ENCODE results near the gene LIX1L.

Gene LIX1L

DNA sequence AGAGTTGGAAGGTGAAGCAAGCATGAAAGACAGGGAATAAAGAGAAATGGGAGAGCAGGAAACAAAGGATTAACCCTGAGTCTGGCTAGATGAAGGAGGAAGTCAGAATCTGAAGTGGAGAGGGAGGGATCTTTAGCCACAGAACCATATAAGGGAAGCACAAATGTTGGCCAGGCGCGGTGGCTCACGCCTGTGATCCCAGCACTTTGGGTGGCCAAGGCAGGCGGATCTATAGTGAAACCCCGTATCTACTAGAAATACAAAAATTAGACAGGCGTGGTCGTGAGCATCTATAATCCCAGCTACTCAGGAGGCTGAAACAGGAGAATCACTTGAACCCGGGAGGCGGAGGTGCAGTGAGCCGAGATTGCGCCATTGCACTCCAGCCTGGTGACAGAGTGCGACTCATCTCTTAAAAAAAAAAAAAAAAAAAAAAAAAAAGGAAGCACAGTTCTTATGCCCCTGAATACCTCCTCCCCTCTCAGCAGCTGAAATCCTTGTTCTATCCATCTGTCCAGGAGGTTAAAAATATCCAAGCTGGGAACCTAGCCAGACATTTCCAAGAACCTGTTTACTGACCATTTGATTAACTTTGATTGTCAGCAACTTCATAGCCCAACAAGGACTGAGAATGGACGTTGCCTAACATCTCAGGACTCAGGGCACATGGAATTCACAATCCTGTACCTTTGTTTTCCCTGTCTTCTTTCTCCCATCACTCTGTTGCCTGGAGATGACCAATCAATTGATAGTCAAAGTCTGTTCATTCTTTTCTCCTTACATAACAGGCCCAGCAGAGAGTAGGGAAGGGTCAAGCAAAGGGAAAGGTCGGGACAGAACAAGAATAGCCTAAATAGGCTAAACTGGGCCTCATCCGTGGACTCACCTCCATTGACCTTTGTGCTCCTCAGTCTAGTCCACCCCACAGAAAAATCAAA lies 28.0 kb upstream of the LIX1L start:
- peak; percentile 59 for DNase-seq (ENCODE audit: low spot score)

DNA sequence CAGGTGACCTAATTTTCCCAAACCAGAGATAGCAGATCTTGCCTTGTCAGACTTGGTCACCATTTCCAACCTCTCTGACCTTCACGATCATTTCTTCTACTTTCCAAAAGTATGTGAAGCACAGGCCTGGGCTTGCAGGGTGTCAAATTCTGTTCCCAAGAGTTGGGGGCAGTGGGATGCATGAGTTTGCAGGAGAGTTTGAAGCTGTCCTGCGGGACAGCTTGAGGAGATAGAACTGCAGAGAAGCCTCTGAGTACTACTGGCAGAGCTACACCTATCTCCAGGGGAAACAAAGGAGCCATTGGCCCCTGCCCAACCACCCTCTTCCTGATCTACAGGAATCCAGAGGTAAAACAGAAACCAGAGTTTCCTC lies 27.3 kb upstream of the LIX1L start:
- no peak for DNase-seq (ENCODE audit: low spot score)

DNA sequence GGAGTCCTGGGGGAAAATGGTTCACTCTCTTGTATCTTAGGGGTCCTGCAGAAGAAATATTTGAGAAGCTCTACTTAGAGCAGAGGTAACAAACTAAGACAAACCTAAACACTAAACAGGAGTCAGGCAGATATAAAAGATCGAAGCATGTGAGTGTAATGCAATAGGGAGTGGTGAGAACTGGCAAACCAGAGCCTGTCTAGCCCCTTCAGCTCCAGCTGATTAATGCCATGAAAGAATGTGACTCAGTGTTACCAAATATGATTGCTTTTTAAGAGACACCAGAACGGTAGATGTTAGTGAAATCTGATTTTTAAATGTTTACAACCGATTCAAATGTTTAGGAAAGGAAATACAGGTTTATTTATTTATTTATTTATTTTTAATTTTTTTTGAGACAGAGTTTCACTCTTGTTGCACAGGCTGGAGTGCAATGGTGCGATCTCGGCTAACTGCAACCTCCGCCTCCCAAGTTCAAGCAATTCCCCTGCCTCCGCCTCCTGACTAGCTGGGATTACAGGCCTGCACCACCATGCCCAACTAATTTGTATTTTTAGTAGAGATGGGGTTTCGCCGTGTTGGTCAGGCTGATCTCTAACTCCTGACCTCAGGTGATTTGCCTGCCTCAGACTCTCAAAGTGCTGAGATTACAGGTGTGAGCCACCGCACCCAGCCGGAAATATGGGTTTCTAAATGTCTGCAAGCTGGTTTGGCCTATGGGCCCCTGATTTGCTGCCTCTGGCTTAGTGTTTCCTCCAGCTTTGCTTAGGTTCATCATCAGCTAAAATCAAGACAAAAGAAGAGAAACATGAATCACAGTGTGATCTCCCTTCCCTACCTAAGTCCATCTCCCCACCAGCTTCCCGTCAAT lies 26.4 kb upstream of the LIX1L start:
- DNase-seq (ENCODE audit: low spot score) = no peak

DNA sequence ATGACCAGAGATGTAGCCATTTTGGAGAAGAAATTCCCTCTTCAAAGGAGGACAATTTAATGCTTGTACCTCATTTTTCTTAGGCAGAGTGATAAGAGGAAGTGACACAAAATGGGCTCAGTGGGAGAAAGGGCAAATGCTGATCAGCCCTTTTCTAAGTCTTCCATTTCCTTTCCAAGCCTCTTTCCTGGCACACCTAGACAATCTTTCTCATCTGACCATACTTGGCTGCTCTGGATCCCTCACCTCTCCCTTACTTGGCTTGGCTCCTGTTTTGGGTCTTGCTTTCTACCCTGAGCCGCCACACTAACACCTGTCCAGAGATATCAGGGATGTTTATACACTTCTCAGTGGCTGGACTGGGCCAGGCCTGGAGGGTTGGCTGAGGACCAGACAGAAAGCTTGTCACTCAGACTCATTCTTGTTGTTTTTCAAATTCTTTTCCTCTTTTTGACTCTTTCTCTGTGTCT lies 25.4 kb upstream of the LIX1L start:
- peak; percentile 29 for DNase-seq (ENCODE audit: low spot score)

DNA sequence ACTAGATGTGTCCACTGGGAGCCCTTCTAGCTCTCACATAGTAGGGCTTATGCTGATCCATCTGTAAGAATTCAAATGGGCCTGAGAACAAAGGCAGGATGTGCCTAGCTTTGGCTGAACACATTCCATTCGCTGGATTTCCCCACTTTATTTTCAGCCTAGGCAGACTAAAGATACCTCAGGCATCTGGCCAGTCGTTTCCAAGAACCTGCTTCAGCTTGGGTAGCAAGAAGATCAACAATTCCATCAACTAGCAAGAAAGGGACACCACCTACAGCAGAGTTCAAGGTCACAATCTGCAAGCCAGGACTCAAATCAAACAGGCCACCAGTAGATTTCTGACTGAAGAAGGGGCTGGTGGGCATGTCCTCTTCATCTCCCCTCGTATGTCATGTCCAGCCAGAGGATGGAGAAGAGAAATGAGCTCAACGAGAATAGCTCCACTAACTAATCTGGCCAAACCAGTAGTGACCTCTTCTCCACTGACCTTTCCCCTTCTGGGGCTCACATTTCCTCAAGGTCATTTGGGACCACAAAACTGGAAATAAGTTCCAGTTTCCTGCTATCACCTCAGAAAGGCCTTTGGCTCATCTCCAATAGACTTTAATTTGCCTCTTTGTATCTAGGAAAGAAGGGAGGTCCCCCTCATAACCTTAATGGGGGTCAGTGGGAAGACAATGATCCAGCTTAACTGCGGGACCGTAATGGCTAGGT lies 24.4 kb upstream of the LIX1L start:
- no peak for DNase-seq (ENCODE audit: low spot score)

DNA sequence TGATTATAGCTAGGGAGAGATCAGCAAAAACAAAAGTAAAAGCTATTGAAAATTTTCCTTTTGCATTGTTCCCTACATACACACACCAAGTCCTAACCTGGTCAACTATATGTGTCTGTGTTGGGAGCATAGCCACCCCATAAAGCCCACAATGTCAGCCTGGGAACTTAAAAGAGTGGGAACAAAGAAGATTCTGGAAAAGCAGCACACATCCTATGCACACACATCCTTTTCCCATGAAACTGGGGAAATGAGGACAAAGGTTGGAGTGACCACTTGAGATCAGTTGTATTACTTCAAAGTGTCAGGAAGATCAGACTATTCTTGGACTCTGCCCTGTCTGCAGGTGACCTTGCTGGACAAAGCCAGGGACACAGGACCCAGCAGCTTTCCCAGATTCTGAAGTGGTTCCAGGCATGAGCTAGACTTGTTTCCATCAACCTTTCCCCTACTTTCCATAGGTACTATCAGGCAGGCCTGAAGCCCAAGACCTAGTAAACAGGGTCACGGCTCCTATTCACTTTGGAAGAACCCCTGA lies 22.7 kb upstream of the LIX1L start:
- DNase-seq (ENCODE audit: low spot score) = peak; percentile 25

DNA sequence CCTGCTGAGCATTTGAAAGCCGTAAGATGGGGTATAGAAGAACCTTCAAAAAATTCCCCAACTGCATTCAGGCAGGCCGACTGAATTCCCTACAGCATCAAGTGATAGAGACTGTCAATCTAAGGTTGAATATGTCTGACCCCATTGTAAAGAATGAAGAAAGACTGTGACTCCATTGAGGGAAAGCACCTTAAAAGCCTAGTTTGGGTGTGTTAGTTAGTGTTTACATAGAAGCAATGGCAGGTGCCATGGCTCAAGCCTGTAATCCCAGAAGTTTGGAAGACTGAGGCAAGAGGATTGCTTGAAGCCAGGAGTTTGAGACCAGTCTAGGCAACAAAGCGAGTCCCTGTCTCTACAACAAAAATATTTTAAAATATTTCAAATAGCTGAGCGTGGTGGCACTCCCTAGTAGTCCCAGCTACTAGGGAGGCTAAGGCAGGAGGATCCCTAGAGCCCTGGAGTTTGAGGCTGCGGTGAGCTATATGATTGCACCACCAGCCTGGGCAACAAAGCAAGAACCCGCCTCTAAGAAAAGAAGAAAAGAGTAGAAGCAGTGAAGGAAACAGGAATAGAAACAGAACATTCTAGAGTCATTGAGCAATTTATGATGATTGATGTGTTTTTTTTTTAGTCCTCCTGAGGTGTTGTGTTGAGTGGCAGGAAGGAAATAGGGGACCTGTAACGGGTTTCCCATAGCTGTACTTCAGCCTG lies 22.1 kb upstream of the LIX1L start:
- DNase-seq (ENCODE audit: low spot score) = peak; percentile 55

DNA sequence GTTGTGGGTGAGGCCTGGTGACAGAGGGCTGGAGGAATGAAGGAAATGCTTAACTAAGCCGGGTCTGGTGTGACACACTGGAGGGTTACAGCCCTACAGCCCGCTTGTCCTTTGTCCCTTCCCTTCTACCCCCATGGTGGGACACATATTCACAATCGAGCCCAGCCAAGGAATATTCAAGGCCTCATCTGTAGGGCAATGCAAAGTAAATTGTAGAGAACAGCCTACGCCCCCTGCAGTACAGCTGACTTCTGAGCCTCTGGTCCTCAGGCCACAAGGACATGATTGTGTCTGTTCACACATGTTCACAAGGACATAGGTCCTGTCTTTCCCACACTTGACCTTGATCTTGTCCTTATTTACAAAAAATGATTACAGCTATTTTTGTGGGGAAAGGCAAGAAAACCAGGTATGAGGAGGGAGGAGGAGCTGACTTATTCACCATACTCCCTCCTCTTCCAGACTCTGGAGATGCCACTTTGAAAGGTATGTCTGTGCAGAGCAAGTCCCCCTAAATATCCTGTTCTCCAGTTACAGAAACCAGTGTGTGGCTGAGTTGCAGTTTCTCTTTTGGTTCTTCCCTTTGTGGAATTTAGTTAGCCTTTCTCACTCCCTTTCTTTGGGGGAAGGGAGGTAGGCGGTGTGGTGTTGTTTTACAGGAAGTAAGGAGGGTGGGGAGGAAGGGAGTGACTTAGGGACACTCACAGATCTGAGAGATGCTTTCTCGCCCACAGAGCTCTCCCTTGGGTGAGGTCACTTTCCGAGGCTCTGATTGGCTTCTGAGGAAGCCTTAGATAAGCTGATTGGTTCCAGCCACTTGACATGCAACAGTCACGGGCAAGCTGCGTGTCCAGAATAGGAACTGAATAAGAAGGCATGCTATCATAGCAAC lies 21.3 kb upstream of the LIX1L start:
- peak; percentile 100 for DNase-seq (ENCODE audit: low spot score)

DNA sequence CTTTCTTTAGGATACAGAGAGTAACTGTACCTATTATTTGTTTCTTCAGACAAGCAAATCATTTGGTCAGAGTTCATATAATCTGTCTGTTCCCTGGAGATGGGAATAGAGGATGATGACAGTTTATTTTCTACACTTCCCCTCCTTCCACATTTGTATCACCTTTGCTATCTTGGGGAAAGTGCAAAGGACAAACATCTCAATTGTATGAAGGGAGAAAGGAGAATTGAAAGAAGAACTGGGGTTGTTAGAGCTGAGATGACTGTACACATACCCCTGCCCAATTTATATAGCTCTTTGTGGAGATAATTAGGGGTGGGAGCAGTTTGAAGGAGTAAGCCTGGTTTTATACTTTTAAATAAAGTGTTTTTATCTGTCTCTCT lies 20.6 kb upstream of the LIX1L start:
- DNase-seq (ENCODE audit: low spot score) = peak; percentile 57

DNA sequence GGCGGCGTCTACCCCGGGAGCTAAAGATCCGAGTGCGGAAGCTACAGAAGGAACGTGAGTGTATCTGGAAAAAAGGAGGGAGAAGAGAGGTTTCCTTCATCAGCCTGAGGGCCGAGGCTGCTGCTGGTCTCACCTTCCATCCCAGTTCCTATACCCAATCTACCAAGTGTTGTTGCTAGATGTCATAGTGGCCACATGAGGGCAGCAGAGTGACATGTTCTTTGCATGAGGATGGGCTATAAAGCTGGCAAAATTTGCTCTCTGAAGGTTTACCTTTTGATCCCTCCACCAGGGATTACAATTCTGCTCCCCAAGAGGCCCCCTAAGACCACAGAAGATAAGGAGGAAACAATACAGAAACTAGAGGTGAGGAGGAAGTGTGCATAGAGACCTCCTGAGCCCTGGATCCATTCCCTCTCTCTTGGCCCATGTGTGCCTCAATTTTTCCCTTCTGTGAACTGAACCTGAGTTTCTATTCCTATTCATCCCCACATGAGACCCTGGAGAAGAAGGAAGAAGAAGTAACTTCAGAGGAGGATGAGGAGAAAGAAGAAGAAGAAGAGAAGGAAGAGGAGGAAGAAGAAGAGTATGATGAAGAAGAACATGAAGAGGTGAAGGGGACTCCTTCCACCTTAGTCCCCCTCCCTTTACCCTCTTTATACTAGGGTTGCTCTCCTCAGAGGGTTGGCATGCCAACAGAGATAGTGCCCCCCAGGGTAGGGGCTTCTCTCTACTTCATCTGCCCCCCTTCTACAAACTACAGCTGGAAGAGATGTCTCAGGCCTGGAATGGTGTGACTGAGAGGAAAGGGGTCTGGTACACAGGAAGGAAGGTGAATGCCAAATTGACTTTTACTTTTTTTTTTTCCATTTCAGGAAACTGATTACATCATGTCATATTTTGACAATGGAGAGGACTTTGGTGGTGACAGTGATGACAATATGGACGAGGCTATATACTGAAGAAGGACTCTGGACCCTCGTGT lies 20.0 kb upstream of the LIX1L start:
- peak; percentile 92 for DNase-seq (ENCODE audit: low spot score)

DNA sequence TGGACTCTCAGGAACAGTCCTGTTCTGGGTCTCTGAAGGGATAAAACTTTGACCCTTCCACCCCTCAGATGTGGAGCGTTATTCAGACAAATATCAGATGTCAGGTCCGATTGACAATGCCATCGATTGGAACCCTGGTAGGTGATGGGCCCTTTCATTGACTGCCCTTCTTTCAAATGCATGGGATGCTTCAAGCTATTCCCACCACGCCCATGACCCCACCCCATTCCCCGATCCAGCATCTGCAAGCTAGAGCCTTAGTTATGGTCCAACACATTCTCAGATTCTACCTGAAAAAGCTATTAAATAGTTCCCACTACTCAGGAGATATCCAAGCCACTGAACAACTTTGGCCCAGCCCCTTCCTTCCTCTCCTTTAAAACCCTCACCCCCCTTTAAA lies 19.2 kb upstream of the LIX1L start:
- DNase-seq (ENCODE audit: low spot score) = no peak

DNA sequence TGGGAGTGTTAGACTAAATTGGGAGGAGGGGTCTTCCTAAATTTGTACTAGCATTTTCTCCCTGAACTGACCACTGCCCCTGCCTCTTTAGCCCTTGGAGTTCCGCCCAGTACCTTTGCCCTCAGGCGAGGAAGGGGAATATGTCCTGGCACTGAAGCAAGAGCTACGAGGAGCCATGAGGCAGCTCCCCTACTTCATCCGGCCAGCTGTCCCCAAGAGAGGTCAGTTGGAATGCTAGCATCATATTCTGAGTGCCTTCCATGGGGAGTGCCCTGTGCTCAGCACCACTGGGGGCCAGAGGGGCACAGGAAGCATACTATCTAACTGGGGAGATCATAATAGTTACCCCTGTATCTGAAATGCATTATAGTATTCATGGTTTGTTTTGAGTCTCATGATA lies 17.4 kb upstream of the LIX1L start:
- DNase-seq (ENCODE audit: low spot score) = no peak

DNA sequence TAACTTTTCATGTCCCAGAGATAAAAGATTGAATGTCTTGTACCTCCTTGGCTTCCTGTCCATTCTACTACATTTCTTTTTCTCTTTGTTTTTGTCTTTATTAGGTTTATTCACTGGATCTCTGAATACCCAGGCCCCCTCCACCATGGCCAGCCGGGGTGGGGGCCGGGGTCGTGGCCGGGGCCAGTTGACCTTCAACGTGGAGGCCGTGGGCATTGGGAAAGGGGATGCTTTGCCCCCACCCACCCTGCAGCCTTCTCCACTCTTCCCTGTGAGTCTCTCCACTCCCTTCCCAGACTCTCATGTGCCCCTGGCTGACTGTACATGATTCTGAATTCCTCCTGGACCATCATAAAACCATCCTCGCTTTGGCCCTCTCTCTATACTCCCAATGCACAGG lies 16.9 kb upstream of the LIX1L start:
- DNase-seq (ENCODE audit: low spot score) = no peak

DNA sequence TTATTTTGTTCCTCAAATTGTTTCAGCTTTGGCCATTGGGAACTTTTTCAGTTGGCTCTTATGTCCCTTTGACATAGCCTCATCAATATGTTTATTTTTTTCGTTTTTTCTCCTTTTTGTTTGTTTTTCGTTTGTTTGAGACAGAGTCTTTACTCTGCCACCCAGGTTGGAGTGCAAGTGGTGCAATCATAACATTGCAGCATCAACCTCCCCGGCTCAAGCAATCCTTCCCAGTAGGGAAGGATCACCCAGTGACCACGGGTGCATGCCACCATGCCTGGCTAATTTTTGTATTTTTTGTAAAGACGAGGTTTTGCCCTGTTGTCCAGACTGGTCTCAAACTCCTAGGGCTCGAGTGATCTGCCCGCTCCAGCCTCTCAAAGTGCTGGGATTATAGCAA lies 14.8 kb upstream of the LIX1L start:
- no peak for DNase-seq (ENCODE audit: low spot score)

DNA sequence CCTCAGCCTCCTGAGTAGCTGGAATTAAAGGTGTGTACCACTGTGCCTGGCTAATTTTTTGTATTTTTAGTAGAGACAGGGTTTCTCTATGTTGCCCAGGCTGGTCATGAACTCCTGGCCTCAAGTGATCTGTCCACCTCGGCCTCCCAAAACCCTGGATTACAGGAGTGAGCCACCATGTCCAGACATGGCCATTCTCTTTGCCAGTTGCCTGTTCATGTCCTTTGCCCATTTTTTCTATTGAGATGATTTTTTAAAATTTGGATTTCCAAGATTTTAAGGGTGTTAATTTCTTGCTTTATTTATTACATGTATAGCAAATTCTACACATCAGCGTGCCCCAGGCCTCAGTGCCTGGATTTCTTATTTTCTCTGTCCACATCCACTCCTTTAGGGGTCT lies 9.5 kb upstream of the LIX1L start:
- no peak for DNase-seq (ENCODE audit: low spot score)

DNA sequence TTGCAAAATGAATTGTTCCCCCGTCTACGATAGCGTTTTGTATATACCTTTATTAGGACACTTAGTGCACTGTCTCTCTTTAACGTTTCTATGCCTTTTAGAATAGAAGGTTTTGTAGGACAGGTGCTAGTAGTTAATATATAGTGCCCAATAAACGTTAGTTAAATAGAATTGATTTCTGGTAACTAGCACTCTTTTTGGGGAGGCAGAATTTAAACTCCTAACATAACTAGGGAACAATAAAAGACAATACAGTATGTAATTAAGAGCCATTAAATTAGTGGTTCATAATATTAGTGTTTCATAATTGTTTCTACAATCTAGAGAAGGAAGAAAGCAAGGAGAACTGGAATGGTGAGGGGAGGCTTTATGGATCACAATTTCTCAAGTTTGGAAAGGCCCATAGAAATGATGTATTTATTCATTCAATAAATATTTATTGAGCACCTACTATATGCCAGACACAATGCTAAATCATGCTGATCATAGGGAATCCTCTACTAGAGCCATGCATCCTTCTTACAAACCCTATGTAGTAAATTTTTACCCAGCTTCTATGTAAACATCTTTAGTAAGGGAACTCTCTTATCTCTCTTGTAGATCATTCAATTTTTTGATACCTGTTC lies 7.4 kb upstream of the LIX1L start:
- DNase-seq (ENCODE audit: low spot score) = no peak

DNA sequence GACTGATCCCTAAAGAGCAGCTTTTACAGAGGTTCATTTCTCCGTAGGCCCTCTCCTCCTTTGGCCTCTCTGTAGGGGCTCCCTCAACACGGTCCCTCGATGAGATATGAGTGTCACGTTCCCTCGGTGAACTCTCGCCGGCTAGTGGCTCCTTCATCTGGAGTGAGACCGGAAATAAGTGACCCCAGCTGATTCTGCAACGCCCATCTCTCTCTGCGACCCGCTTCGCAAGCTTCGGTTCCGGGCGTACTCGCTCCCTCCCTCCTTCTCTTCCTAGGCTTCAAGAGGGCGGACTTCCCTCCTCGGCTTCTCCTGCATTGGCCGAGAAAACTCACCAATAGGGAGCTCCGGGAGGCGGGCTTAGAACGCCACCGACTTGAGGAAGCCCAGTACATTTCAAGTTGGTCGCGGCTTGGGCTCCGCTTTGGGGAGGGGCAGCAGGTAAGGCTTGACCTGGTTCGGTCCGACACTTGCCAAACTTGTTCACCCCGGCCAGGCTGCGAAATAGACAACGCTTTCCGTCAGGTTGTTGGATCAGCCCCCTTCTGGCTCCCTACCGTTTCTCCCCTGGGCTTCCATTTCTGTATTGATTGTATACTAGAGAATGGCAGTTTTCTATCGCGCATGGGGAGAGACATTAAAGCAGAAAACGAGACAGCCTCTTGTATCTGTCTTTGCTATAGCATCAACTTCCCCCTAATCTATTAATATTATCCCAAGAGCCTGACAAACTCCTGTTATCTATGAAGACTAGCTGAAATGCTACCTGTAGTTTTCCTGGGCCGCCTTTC lies 6.7 kb upstream of the LIX1L start, which contains the start of the genes ANKRD34A and POLR3GL:
ANKRD34A (minus strand) TSS at position 248 of the 791 bp plus-strand sequence. CDS start 2,816 bp downstream, outside the sequence.
POLR3GL (plus strand) TSS at position 363 of the 791 bp plus-strand sequence. CDS start 10,176 bp downstream, outside the sequence.
- peak; percentile 99 for DNase-seq (ENCODE audit: low spot score)
